ENCODE results near the gene GATAD1.
"Not testable (repeated sequence)": the region's sequence is repeated elsewhere in the genome, so short reads cannot be mapped to it uniquely, and the experiment has no call there.

DNA sequence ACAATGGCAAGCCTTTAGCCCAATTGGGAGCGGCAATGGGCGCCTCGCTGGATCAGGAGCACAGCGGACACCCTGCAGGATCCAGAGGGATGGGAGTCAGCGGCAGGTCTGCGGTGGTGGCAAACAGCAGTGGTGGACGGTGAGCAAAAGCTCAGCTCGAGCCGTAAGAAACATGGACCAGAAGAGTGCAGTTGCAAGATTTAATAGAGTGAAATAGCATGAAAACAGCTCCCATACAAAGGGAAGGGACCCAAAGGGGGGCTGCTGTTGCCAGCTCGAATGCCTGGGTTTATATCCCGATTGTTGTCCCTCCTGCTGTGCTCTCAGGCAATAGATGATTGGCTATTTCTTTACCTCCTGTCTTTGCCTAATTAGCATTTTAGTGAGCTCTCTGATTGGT is 30.4 kb downstream of the GATAD1 start, which contains the start of gene ERVW-1:
- not testable (repeated sequence) for TF ChIP-seq POLR2AphosphoS5 (IDR thresholded peaks at IDR 0.05; ENCODE audit: borderline replicate concordance, low read depth, low read length); EZH2 (IDR thresholded peaks at IDR 0.05); FOXP2 (optimal IDR thresholded peaks at IDR 0.05; ENCODE audit: control extremely low read depth, extremely low read length, insufficient read depth)

Data from SK-N-MC (cell line).